K562 treated with DMSO at 1 percent for 4 hours (cell line): ENCODE results near the gene ABCB11. TPM values are rescaled to one million over a fixed set of nuclear protein-coding genes. Genes with fewer than 3 reads are reported as not detected.

ENCODE experiments used
- total RNA-seq: library from RNA; unstranded; fragments of 300-600 nt; gene quantifications from 2 replicates; pipeline ENCODE4 v1.2.3, GENCODE V29; 2022; ENCODE audit not compliant: insufficient read depth

Gene ABCB11
- total RNA-seq = 0.13 and 0.21 TPM in 2 replicates

GRCh38 chr2:169031202-169031601 lies at the start of gene ABCB11:
Gene ABCB11, minus strand, starts transcription at chr2:169031324. Its CDS starts 13,199 bp downstream, at chr2:169018125.

DNA sequence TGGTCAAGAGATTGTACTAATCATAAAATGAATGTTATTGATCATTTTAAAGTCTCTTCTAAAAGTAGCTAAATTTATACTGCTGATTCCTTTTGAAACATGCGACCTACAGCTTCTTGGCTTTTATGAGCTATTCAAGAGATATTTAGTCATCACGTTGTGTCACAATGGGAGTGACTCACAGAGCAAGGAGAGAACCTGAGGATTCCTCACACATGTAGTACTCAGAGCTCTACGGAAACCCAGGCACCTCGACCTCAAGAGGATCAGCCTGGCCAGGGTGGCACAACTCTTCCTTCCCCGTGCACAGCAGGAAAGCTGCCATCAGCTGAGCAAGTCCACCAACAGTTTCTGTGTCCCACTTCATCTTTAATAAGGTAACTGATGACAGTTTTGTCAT lies 38.2 kb upstream of the ABCB11 start, which contains the start of gene DHRS9:
Gene DHRS9, plus strand, starts transcription at position 223 of the 400 bp plus-strand sequence. CDS start 12,019 bp downstream, outside the sequence.

GRCh38 chr2:168901003-168901402 lies 130.1 kb downstream of the ABCB11 start, which contains the start of gene G6PC2:
Gene G6PC2, plus strand, starts transcription at chr2:168901291. Its CDS starts 41 bp downstream, at chr2:168901332.

GRCh38 chr2:168890006-168890782 lies 140.9 kb downstream of the ABCB11 start, which contains the start of gene SPC25:
Gene SPC25, minus strand, starts transcription at chr2:168890430. Its CDS starts 911 bp downstream, at chr2:168889519.

Other genes starting within 250 kb of the ABCB11 start
- gene NOSTRIN, start 228.7 kb downstream of the ABCB11 start, total RNA-seq = 20.8 and 23.1 TPM in 2 replicates
- gene SPC25, start 140.9 kb downstream of the ABCB11 start, total RNA-seq = 37.3 and 40.0 TPM in 2 replicates
- not detected in 2 replicates for gene G6PC2, start 130.0 kb downstream of the ABCB11 start, total RNA-seq
- not detected in 2 replicates for gene DHRS9, start 38.2 kb upstream of the ABCB11 start, total RNA-seq